OCI-LY3 (cell line): ENCODE results near the gene FILIP1L.

Experiments used
- EZH2phosphoT487 ChIP-seq: fragments of 200-600 bp; shearing (Covaris generic); IDR thresholded peaks from 2 replicates; pipeline ENCODE4 v1.6.1; 2018; ENCODE audit warnings: antibody characterized with exemption, mixed run types, low read depth
- TF ChIP-seq, protein P1 (sequence below): fragments of 200-600, 300-600 bp; sonication (generic); IDR thresholded peaks from 2 replicates; pipeline ENCODE4 v1.5.1; 2014; ENCODE audit warnings: antibody characterized with exemption, low read length, low read depth

DNA sequence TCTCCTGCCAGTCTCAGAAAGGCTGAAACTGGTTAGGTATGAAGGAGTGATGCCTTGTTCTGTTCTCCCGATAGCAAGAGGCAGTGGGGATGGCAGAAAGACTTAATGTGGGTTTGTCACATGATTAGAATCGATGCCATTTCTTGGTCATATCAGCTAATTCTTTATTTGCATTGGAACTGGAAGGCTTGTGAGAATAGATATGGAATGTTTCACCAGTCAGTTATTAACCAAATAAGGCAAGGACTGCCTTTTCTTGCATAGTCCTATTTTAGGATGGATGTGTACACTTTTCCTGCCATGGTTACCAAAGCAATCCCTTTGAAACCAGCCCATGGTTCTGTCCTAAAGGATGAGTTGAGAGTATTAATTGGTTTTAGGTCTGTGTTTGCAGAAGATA is 33.7 kb downstream of the FILIP1L start:
- TF ChIP-seq, protein P1, sequence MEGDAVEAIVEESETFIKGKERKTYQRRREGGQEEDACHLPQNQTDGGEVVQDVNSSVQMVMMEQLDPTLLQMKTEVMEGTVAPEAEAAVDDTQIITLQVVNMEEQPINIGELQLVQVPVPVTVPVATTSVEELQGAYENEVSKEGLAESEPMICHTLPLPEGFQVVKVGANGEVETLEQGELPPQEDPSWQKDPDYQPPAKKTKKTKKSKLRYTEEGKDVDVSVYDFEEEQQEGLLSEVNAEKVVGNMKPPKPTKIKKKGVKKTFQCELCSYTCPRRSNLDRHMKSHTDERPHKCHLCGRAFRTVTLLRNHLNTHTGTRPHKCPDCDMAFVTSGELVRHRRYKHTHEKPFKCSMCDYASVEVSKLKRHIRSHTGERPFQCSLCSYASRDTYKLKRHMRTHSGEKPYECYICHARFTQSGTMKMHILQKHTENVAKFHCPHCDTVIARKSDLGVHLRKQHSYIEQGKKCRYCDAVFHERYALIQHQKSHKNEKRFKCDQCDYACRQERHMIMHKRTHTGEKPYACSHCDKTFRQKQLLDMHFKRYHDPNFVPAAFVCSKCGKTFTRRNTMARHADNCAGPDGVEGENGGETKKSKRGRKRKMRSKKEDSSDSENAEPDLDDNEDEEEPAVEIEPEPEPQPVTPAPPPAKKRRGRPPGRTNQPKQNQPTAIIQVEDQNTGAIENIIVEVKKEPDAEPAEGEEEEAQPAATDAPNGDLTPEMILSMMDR = no peak
- TF ChIP-seq EZH2phosphoT487 = no peak
